HG02798 (cell line): ENCODE results near the gene PTPRC.

Experiments
- ATAC-seq: cut with Tn5 transposase; IDR thresholded peaks from one replicate; pipeline ENCODE4 v1.9.1; 2021; ENCODE audit warnings: mild to moderate bottlenecking; ENCODE audit not compliant: unreplicated experiment, poor library complexity

Gene PTPRC

DNA sequence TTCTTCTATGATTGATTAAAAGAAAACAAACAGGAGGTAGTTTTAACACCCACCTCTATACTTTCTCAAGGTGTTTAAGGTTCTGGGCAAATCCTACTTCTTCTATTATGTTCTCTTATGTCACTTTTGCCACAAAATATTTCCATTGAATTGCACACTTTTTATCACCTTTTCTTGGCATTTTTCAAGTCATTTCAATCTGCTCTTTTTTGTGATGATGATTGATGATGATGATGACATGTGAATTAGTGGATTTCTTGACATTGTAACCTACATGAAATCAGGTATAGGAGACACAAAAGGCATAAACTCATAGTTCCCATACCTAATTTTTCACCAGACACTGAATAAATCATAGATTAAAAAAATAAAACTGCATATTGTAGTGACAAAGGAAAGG lies 4.1 kb downstream of the PTPRC start:
- no peak for ATAC-seq

DNA sequence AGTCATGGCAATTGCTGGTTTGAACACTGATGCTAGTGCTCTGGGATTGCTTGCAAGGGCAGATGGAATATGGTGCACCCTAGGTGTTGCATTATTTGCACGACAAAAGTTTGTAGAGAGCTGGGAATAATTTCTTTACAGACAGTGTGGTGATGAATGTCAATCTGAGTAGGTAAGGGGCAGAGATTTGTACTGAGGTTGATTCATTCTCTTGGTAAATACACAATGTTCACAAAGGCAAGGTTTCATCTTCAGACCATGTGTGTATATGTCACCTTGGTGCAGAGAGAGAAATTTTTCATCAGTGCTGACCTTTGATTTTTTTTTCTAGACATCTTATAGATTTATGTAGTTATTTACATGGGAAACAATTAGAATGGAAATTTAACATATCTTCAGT lies 5.0 kb downstream of the PTPRC start:
- no peak for ATAC-seq

DNA sequence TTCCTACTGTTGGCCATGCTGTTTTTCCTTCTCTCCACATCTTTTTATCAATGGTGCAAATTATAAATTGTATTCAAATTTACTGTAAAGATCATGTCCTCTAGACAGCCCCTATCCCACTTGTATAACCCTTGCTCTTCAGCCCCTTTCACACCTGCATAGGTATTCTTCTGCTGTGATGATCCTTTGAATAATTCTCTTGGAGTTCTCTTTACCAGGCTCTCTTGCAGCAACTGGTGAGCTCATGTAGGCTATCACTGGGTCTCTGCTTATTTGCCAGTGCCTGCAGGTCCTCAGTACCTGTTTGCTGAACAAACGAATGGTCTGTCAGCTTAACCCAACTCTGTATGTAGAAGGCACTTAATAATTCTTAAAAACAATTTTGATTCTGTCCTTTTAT lies 8.2 kb downstream of the PTPRC start:
- no peak for ATAC-seq

DNA sequence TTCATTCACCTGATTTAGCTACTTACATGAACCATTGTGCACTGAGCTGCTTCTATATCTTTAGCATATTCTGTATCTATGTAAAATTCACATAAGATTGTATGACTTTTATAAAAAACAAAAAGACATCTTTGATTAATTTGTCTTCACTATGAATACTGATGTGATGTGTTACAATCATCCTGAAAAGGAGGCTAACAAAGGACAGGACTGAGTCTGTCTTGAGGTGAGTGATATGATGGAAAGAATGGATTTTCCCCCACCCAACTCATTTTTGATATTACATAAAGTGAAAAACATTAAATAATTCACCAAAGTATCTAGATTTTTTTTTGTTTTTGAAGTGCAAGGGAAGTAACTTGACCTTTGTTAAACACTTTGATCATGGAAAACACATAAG lies 9.8 kb downstream of the PTPRC start:
- no peak for ATAC-seq

- ATAC-seq, result peak; percentile 28
Measured at GRCh38 chr1:198649232-198649967, 10.6 kb downstream of the PTPRC start.

GRCh38 chr1:198649968-198650338 lies 11.1 kb downstream of the PTPRC start:
- peak; percentile 57 for ATAC-seq

GRCh38 chr1:198650506-198650905 lies 11.7 kb downstream of the PTPRC start:
- no peak for ATAC-seq

- ATAC-seq, result peak; percentile 31
Measured at GRCh38 chr1:198651650-198652400, 13.0 kb downstream of the PTPRC start.

DNA sequence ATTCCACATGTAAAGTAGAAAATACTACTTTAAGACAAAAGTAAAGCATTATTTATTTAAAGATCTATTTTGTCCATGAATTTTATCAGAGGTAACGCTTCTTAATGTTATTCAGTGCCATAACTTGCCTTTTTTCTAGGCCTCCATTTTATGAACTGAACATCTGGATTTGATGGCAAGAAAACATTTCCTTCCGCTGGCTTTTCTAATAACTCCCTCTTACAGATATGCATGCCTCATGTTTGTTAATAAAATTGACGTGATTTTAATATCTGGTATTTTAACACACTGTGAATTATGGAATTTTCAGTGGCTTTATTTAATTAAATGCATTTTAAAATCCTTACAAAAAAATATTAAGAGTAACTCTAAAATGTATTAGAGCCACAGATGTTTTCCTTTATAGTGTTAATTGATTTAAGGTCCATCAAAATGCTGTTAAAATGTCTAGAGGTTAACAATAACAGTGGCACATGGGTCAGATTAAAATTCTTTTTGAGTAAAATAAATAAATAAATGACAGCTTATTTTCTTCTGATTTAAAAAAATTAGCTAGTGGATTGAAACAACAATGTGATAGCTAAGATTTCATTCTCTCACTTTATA lies 15.1 kb downstream of the PTPRC start:
- no peak for ATAC-seq

GRCh38 chr1:198655459-198656121 lies 16.8 kb downstream of the PTPRC start:
- ATAC-seq, result peak; percentile 29

- peak; percentile 26 for ATAC-seq
Measured at GRCh38 chr1:198656500-198656932, 17.7 kb downstream of the PTPRC start.

DNA sequence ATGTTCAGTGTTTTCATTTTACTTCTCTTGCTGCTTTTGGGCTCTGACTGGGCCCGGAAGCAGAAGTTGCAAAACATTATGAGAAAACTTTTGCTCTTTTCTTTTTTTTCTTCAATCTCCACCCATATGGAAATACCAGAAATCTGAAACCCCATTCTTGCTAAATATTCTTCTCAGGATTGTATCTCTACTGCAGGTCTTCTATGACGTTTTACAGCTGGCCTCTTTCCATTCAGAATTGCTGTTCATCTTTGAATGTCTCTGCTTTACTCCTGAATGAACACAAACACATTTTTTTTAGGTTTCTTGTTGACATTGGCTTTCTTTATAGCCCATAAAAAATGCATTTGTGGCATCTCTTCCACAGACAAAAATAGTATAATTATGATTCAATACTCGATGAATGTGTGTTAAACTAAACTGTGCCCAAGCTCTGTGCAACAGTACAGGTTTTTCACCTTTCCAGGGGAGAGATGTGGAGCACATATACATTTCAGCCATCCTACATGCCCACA lies 18.8 kb downstream of the PTPRC start:
- peak; percentile 48 for ATAC-seq

- ATAC-seq, result peak; percentile 47
Measured at GRCh38 chr1:198660341-198661261, 21.8 kb downstream of the PTPRC start.

GRCh38 chr1:198662821-198663220 lies 24.0 kb downstream of the PTPRC start:
- no peak for ATAC-seq

DNA sequence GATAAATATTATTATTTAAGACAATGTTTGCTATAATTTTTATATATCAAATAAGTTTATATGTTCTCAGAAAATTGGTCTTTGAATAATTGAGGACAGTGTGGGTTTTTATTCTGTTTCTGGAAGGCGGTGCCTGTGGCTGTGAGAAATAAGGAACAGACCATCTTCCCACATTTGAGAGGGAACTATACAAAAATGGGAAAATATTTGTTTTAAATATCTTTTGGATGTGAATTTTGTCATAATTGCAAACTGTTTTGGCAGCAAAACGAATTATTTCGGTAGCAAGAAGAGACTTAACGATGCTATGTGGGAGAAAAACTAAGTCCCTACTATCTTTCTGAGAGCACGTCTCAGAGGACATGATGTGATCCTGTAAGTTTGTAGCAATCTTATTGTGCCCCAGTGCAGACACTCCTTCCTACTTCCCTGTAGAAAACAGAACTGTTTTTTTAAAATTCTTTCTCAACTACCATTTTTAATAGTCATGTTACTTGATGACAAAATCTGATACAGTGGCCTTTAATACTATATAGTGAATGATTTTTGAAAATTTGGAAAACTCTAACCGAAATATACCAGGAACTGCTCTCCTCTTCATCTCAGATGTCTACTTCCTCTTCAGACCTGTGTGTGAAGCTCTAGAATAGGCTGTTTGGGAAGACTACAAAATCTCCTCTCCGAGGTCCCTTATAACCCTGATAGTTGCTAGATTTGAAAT lies 25.4 kb downstream of the PTPRC start:
- peak; percentile 34 for ATAC-seq

DNA sequence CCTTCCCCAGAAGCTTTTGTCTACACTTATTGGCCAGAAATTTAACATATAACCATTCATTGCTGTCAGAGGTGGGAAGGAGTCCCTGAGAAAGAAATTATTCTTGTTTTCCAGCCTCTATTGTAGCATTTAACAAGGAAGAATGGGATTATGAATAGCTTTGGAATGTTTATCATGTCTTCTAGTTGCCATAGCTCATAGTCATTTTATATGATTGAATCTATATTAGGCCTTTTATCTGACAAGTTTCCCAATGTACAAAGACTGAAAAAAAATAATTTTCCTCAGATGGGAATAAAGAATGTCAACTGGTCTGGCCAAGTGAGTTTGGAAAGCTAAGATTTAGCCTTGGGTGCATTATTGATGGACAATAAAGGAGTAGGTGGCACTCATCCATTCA lies 28.3 kb downstream of the PTPRC start:
- ATAC-seq, result no peak

DNA sequence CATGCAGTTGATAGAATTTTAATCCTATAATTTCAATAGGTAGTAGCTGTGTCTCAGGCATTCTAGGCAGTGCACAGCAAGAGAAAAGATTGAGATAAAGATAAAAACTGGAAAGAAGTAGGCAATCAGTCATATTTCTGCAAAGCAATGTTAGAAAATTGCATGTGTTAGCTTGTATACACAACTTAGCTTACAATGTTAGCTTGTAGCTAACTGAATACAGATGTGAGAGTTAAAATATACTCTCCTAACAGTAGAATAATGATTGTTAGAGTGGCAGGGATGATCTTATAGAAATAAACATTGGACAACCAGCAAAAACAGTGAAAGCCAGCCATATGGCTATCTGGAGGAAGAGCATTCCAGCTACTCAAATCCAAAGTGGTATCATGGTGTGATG lies 29.0 kb downstream of the PTPRC start:
- ATAC-seq, result no peak

GRCh38 chr1:198669023-198669698 lies 30.3 kb downstream of the PTPRC start:
- peak; percentile 85 for ATAC-seq
